Vagina (tissue), 2 donors: ENCODE measurements around the gene MCM9. TPM values are rescaled to one million over a fixed set of nuclear protein-coding genes. Genes with fewer than 3 reads are reported as not detected.

Experiments used
- DNase-seq, 2 donors: peaks; one replicate each; pipeline ENCODE4 v3.0.0-alpha.2; 2017; ENCODE audit errors: extremely low spot score in 2 of 2
- H3K27ac ChIP-seq: fragments of 200-600 bp; sonication (generic); one replicate; pipeline ENCODE4 v1.5.1; 2019
- H3K27me3 ChIP-seq: fragments of 200-600 bp; sonication (generic); one replicate; pipeline ENCODE4 v1.5.1; 2019
- H3K36me3 ChIP-seq, 2 donors: fragments of 200-600 bp; sonication (generic); one replicate each; pipeline ENCODE4 v1.5.1; 2017 to 2019
- H3K4me1 ChIP-seq: fragments of 200-600 bp; sonication (generic); one replicate; pipeline ENCODE4 v1.5.1; 2019
- H3K4me3 ChIP-seq, 2 donors: fragments of 200-600 bp; sonication (generic); 1 replicate in 1 of 2; 2 replicates in 1 of 2; pipeline ENCODE4 v1.5.1; 2016 to 2019
- H3K9me3 ChIP-seq: fragments of 200-600 bp; sonication (generic); one replicate; pipeline ENCODE4 v1.5.1; 2019
- CTCF ChIP-seq, 3 experiments: fragments of 450-650 bp in 2 of 3; fragments of 200-600 bp in 1 of 3; sonication (generic) in 1 of 3; IDR thresholded peaks; one replicate each; pipeline ENCODE4 v1.5.1; 2017 to 2019; ENCODE audit warnings: antibody characterized with exemption in 3 of 3, mild to moderate bottlenecking in 2 of 3, moderate library complexity in 2 of 3
- POLR2A ChIP-seq, 2 donors: fragments of 450-650 bp; IDR thresholded peaks; one replicate each; pipeline ENCODE4 v1.6.1; 2017; ENCODE audit warnings: antibody characterized with exemption in 2 of 2, mild to moderate bottlenecking in 2 of 2, moderate library complexity in 2 of 2
- POLR2AphosphoS5 ChIP-seq, 2 donors: sonication (generic); formaldehyde crosslinking; IDR thresholded peaks; one replicate each; pipeline ENCODE4 v1.9.0; 2017; ENCODE audit warnings: antibody characterized with exemption in 2 of 2, mild to moderate bottlenecking in 2 of 2, low read depth in 1 of 2; ENCODE audit not compliant: insufficient read depth in 1 of 2
- intact Hi-C: fragments of 100-400 bp; cut with DNase I; formaldehyde crosslinking; loops from one replicate; pipeline ENCODE4 v1.15.1; 2023
- total RNA-seq: library from RNA; depleted of rRNA; stranded (reverse); fragments of >200 nt; gene quantifications from one replicate; pipeline ENCODE4 v1.2.3, GENCODE V29; 2016

Gene MCM9
- total RNA-seq, 1 donor from 2014 or later = 25.8 TPM

- peak overlapping the region; percentile 65 to 86 for H3K4me3 ChIP-seq
- no peaks in the 10 kb centered on the region for H3K27me3 ChIP-seq
- no peaks in the 10 kb centered on the region for H3K9me3 ChIP-seq
- TF ChIP-seq POLR2A (IDR thresholded peaks at IDR 0.05) = no peak
- TF ChIP-seq CTCF (IDR thresholded peaks at IDR 0.05) = no peak
- no peak for TF ChIP-seq POLR2AphosphoS5 (IDR thresholded peaks at IDR 0.05; ENCODE audit: insufficient read depth in 1 of 2, low read depth in 1 of 2)
- peaks cover 0 to 7% of the 10 kb centered on the region in 2 donors for H3K36me3 ChIP-seq
- no peak for DNase-seq
- intact Hi-C loops = no loop called here
- peak overlapping the region; percentile 89 for H3K27ac ChIP-seq
- peaks cover 27% of the 10 kb centered on the region for H3K4me1 ChIP-seq
Observed at GRCh38 chr6:118935331-118935668, 341 bp upstream of the MCM9 start.

DNA sequence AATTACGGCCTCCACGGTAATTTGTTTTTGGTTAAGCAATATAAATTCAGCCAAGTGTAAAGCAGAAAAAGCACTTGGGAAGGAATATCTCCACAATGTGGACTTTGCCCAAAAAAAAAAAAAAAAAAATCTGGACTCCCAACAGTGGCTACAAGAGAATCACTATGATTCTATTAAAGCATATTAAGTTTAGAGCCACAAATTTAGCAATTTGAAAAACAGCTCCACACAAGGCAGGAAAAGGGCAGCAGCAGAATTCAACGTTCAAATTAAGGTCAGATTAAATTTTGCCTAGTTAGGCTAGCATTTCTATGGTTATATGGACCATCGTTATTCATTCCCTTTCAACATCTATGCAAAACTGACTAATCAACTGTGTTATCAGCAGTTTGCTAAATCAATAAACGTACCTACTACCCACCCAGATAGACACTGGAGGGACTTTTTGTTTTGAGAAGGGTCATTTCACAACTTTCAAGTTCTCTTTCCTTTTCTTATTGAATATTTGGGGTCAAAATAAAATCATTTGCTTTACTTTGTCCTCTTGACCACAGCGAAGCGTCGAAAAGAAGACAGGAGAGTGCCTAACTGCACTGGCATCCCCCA, 1.0 kb downstream of the MCM9 start:
- Histone ChIP-seq H3K36me3 (peaks cover 0 to 17% of the 10 kb centered on the region in 2 donors), H3K4me3 (peak overlapping the region; percentile 65 to 86), H3K27me3 (no peaks in the 10 kb centered on the region), H3K27ac (peak overlapping the region; percentile 89), H3K9me3 (no peaks in the 10 kb centered on the region), H3K4me1 (peaks cover 27% of the 10 kb centered on the region)
- intact Hi-C loops = no loop called here
- DNase-seq = no peak
- TF ChIP-seq CTCF (IDR thresholded peaks at IDR 0.05) (no peak), POLR2A (IDR thresholded peaks at IDR 0.05) (no peak), POLR2AphosphoS5 (IDR thresholded peaks at IDR 0.05; ENCODE audit: insufficient read depth in 1 of 2, low read depth in 1 of 2) (no peak)

DNA sequence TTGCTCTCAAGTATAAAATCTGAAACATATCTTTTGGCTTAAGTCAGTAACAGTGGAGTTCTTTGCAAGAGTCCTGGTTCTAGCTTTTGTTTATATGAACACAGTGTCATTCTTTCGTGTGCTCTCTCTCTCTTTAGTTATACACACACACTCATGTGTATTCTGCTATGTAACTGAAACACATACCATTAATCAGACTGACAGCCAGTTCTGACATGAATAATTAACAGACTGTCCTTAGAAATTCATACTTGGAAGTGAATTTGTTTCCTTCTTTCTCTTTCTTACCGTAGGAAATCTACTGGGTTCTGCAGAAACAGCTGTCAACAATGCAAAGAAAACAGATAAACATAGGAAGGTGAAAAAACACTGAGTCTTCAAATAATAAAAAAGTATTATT, 2.5 kb downstream of the MCM9 start:
- no peak for TF ChIP-seq CTCF (IDR thresholded peaks at IDR 0.05)
- no peak for TF ChIP-seq POLR2A (IDR thresholded peaks at IDR 0.05)
- no peak for TF ChIP-seq POLR2AphosphoS5 (IDR thresholded peaks at IDR 0.05; ENCODE audit: insufficient read depth in 1 of 2, low read depth in 1 of 2)
- H3K4me3 ChIP-seq = no peak overlapping the region
- H3K36me3 ChIP-seq = peaks cover 0 to 27% of the 10 kb centered on the region in 2 donors
- no peak overlapping the region for H3K27ac ChIP-seq
- DNase-seq = no peak
- peaks cover 27% of the 10 kb centered on the region for H3K4me1 ChIP-seq
- intact Hi-C loops = no loop called here
- no peaks in the 10 kb centered on the region for H3K9me3 ChIP-seq
- no peaks in the 10 kb centered on the region for H3K27me3 ChIP-seq

DNA sequence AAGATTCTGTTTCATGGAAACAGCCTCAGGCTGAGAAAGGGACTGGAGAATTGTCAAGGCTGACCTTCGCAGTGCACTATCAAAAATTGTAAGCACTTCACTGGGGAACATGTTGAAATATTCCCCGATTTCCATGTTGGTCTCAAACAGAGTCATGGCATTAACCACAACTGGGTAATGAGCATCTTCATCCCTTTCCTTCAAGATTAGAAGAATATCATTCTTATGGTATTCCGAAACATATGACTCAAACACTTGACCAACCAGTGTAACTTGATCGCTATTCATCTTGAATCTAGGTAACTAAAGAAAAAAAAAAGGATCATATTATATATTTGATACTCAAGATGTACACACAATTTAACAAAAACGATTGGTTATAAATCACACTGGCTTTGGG, 3.5 kb downstream of the MCM9 start:
- no peak for TF ChIP-seq POLR2AphosphoS5 (IDR thresholded peaks at IDR 0.05; ENCODE audit: insufficient read depth in 1 of 2, low read depth in 1 of 2)
- TF ChIP-seq POLR2A (IDR thresholded peaks at IDR 0.05) = no peak
- DNase-seq = no peak
- H3K27ac ChIP-seq = no peak overlapping the region
- no peak overlapping the region for H3K4me3 ChIP-seq
- peaks cover 0 to 31% of the 10 kb centered on the region in 2 donors for H3K36me3 ChIP-seq
- no peaks in the 10 kb centered on the region for H3K27me3 ChIP-seq
- intact Hi-C loops = no loop called here
- H3K4me1 ChIP-seq = peaks cover 27% of the 10 kb centered on the region
- H3K9me3 ChIP-seq = no peaks in the 10 kb centered on the region

- intact Hi-C loops = no loop called here
- no peak overlapping the region for H3K27ac ChIP-seq
- peaks cover 25% of the 10 kb centered on the region for H3K4me1 ChIP-seq
- no peak overlapping the region for H3K4me3 ChIP-seq
- H3K9me3 ChIP-seq = no peaks in the 10 kb centered on the region
- H3K27me3 ChIP-seq = no peaks in the 10 kb centered on the region
- H3K36me3 ChIP-seq = peaks cover 0 to 31% of the 10 kb centered on the region in 2 donors
- TF ChIP-seq CTCF (IDR thresholded peaks at IDR 0.05) (no peak), POLR2A (IDR thresholded peaks at IDR 0.05) (no peak), POLR2AphosphoS5 (IDR thresholded peaks at IDR 0.05; ENCODE audit: insufficient read depth in 1 of 2, low read depth in 1 of 2) (no peak)
- DNase-seq = no peak
Observed at GRCh38 chr6:118930680-118931079, 4.3 kb downstream of the MCM9 start.
